H9 (cell line): Measurements from ENCODE around the gene PLA2G4D. TPM values are rescaled to one million over a fixed set of nuclear protein-coding genes. Genes with fewer than 3 reads are reported as not detected.

Experiments used
- DNase-seq: peaks from one replicate; pipeline ENCODE4 v3.0.0-alpha.2; 2017
- H2AFZ ChIP-seq: one replicate; pipeline ENCODE4 v1.6.1; 2013; ENCODE audit warnings: mild to moderate bottlenecking, low read length, control low read depth, moderate library complexity
- H2AK5ac ChIP-seq: 2 replicates; pipeline ENCODE4 v1.6.1; 2013; ENCODE audit warnings: low read length, control low read depth, mixed read lengths; ENCODE audit not compliant: insufficient read length
- H2BK120ac ChIP-seq: one replicate; pipeline ENCODE4 v1.6.1; 2013; ENCODE audit warnings: low read depth, mild to moderate bottlenecking, low read length, control low read depth, inconsistent platforms; ENCODE audit not compliant: poor library complexity, severe bottlenecking
- H2BK12ac ChIP-seq: 2 replicates; pipeline ENCODE4 v1.6.1; 2013; ENCODE audit warnings: low read length, control low read depth, mixed read lengths, low read depth; ENCODE audit not compliant: insufficient read length
- H2BK15ac ChIP-seq: 2 replicates; pipeline ENCODE4 v1.6.1; 2013; ENCODE audit warnings: low read depth, low read length, control low read depth
- H2BK20ac ChIP-seq: one replicate; pipeline ENCODE4 v1.6.1; 2013; ENCODE audit warnings: low read depth, mild to moderate bottlenecking, low read length, control low read depth, inconsistent platforms; ENCODE audit not compliant: poor library complexity, severe bottlenecking
- H2BK5ac ChIP-seq: 2 replicates; pipeline ENCODE4 v1.6.1; 2013; ENCODE audit warnings: low read length, control low read depth, mixed read lengths; ENCODE audit not compliant: insufficient read length
- H3K14ac ChIP-seq: 2 replicates; pipeline ENCODE4 v1.6.1; 2013; ENCODE audit warnings: low read length, control low read depth; ENCODE audit not compliant: insufficient read depth
- H3K18ac ChIP-seq: 2 replicates; pipeline ENCODE4 v1.6.1; 2013; ENCODE audit warnings: low read depth, mild to moderate bottlenecking, mixed read lengths, low read length, control low read depth; ENCODE audit not compliant: insufficient read length
- H3K23ac ChIP-seq: 2 replicates; pipeline ENCODE4 v1.6.1; 2013; ENCODE audit warnings: low read length, control low read depth, mixed read lengths, low read depth; ENCODE audit not compliant: insufficient read length
- H3K23me2 ChIP-seq: 2 replicates; pipeline ENCODE4 v1.6.1; 2013; ENCODE audit warnings: low read depth, mild to moderate bottlenecking, mixed read lengths, low read length, control low read depth; ENCODE audit not compliant: insufficient read length, poor library complexity, severe bottlenecking
- H3K27ac ChIP-seq: 2 replicates; pipeline ENCODE4 v1.5.1; 2013; ENCODE audit warnings: low read length, control low read depth, mixed read lengths, low read depth; ENCODE audit not compliant: insufficient read length
- H3K27me3 ChIP-seq: 2 replicates; pipeline ENCODE4 v1.6.1; 2013; ENCODE audit warnings: low read length, control low read depth, inconsistent platforms; ENCODE audit not compliant: insufficient read depth
- H3K4ac ChIP-seq: 2 replicates; pipeline ENCODE4 v1.6.1; 2013; ENCODE audit warnings: low read depth, mild to moderate bottlenecking, control low read depth, inconsistent platforms, low read length, moderate library complexity
- H3K4me1 ChIP-seq: 2 replicates; pipeline ENCODE4 v1.6.1; 2013; ENCODE audit warnings: low read length, control low read depth, inconsistent platforms; ENCODE audit not compliant: insufficient read depth
- H3K4me2 ChIP-seq: 2 replicates; pipeline ENCODE4 v1.6.1; 2013; ENCODE audit warnings: low read length, control low read depth, mixed read lengths; ENCODE audit not compliant: insufficient read length, insufficient read depth
- H3K56ac ChIP-seq: 2 replicates; pipeline ENCODE4 v1.6.1; 2013; ENCODE audit warnings: low read depth, mild to moderate bottlenecking, mixed read lengths, low read length, control low read depth; ENCODE audit not compliant: insufficient read length
- H3K79me1 ChIP-seq: 2 replicates; pipeline ENCODE4 v1.6.1; 2013; ENCODE audit warnings: low read depth, mild to moderate bottlenecking, moderate library complexity, low read length, control low read depth, inconsistent platforms; ENCODE audit not compliant: insufficient read depth, poor library complexity, severe bottlenecking
- H3K79me2 ChIP-seq: 2 replicates; pipeline ENCODE4 v1.6.1; 2013; ENCODE audit warnings: low read length, control low read depth, inconsistent platforms; ENCODE audit not compliant: insufficient read depth
- H3K9ac ChIP-seq: 2 replicates; pipeline ENCODE4 v1.6.1; 2013; ENCODE audit warnings: low read length, control low read depth, mixed read lengths; ENCODE audit not compliant: insufficient read length; ENCODE audit errors: extremely low read depth
- H3K9me3 ChIP-seq: one replicate; pipeline ENCODE4 v1.6.1; 2013; ENCODE audit warnings: low read depth, low read length, inconsistent platforms; ENCODE audit not compliant: control insufficient read depth
- H3T11ph ChIP-seq: one replicate; pipeline ENCODE4 v1.6.1; 2013; ENCODE audit warnings: mild to moderate bottlenecking, low read length, control low read depth, inconsistent platforms
- H4K20me1 ChIP-seq: one replicate; pipeline ENCODE4 v1.6.1; 2013; ENCODE audit not compliant: control insufficient read depth, insufficient read length, insufficient read depth
- H4K5ac ChIP-seq: 2 replicates; pipeline ENCODE4 v1.6.1; 2013; ENCODE audit warnings: low read depth, mild to moderate bottlenecking, mixed read lengths, low read length, control low read depth; ENCODE audit not compliant: insufficient read length
- H4K8ac ChIP-seq: replicated peaks from 2 replicates; pipeline ENCODE4 v1.6.1; 2013; ENCODE audit warnings: low read length, control low read depth, mixed read lengths, low read depth; ENCODE audit not compliant: insufficient read length
- H4K91ac ChIP-seq: 2 replicates; pipeline ENCODE4 v1.6.1; 2013; ENCODE audit warnings: low read depth, mild to moderate bottlenecking, moderate library complexity, mixed read lengths, low read length, control low read depth; ENCODE audit not compliant: insufficient read length
- H3K27ac Mint-ChIP-seq, 3 experiments: 2 replicates in 2 of 3; 3 replicates in 1 of 3; pipeline ENCODE4 v1.8.0; 2020 to 2021; ENCODE audit warnings: mixed read lengths in 3 of 3, mild to moderate bottlenecking in 1 of 3, moderate library complexity in 1 of 3
- H3K27me3 Mint-ChIP-seq: 2 replicates; pipeline ENCODE4 v1.8.0; 2021; ENCODE audit warnings: low read depth, mild to moderate bottlenecking, moderate library complexity, mixed read lengths
- H3K36me3 Mint-ChIP-seq, 3 experiments: 2 replicates in 2 of 3; 3 replicates in 1 of 3; pipeline ENCODE4 v1.8.0; 2020 to 2021; ENCODE audit warnings: low read depth in 3 of 3, mixed read lengths in 3 of 3; ENCODE audit not compliant: insufficient read depth in 1 of 3
- H3K4me1 Mint-ChIP-seq, 2 experiments: 2 replicates each; pipeline ENCODE4 v1.8.0; 2020; ENCODE audit warnings: mixed read lengths in 2 of 2
- H3K4me3 Mint-ChIP-seq, 2 experiments: 2 replicates in 1 of 2; 3 replicates in 1 of 2; pipeline ENCODE4 v1.8.0; 2020 to 2021; ENCODE audit warnings: mild to moderate bottlenecking in 2 of 2, mixed read lengths in 2 of 2, moderate library complexity in 1 of 2
- H3K9me3 Mint-ChIP-seq, 2 experiments: 2 replicates in 1 of 2; 3 replicates in 1 of 2; pipeline ENCODE4 v1.8.0; 2020; ENCODE audit warnings: mild to moderate bottlenecking in 2 of 2, mixed read lengths in 2 of 2, moderate library complexity in 1 of 2
- WGBS: extraction: QIAGEN DNeasy Blood & Tissue Kit; methylation state at CpG from one replicate; pipeline ENCODE4 v1.1.7; 2013; ENCODE audit warnings: missing lambda C conversion rate, low lambda C conversion rate, mixed read lengths; ENCODE audit not compliant: insufficient read length; ENCODE audit errors: extremely low coverage; 5-methylcytosine and 5-hydroxymethylcytosine counted together
- total RNA-seq: library from RNA; stranded (reverse); gene quantifications from 2 replicates; pipeline ENCODE4 v1.2.1, GENCODE V29; 2021
- TF ChIP-seq, protein P1 (sequence below): fragments of 200-600 bp; sonication (generic); conservative IDR thresholded peaks from 3 replicates; pipeline ENCODE4 v1.8.0; 2021; ENCODE audit warnings: antibody characterized with exemption, mild to moderate bottlenecking

Gene PLA2G4D
- total RNA-seq, 1 experiment from 2014 or later: 0.33 TPM

DNA sequence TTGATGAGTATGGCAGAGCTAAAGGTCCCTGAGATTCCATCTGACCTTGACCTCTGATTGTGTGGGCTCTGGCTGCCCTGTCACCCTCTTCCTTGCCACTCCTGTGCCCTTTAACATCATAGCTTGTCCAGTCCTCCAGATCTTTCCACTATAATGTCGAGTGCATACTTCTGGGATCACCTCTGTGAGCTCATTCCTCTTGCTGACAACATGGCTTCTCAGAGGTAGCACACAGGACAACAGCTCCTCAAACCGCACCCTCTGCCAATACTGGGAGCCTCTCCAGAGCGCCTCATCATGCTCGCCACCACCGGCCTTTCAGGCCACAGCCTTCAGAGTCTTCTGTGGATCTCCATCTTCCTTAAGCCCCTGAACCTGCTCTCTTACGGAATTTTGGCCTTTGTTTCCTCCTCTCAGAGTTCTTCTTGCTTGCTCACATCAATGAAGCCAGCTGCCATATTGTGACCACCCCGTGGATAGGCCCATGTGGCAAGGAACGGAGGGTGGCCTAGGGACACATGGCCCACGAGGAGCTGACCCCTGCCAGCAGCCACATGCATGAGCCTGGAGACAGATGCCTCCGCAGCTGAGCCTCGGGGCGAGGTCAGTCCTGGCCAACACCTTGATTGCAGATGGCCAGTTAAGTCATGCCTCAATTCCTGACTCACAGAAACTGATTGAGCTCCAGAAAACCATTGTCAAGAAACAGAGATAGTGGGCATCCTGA lies 31.1 kb downstream of the PLA2G4D start:
- Histone ChIP-seq H2AK5ac (no peak overlapping the region), H2AFZ (no peak overlapping the region), H3K79me1 (no peaks in the 10 kb centered on the region), H3K4me2 (no peak overlapping the region), H2BK120ac (no peak overlapping the region), H2BK20ac (no peak overlapping the region), H4K20me1 (no peaks in the 10 kb centered on the region), H2BK12ac (no peak overlapping the region), H4K5ac (no peak overlapping the region), H3T11ph (no peak overlapping the region), H2BK15ac (no peak overlapping the region), H3K4ac (no peak overlapping the region), H4K91ac (no peak overlapping the region), H3K9ac (no peak overlapping the region), H3K4me1 (no peaks in the 10 kb centered on the region), H3K27me3 (no peaks in the 10 kb centered on the region), H2BK5ac (no peak overlapping the region), H3K9me3 (no peaks in the 10 kb centered on the region), H3K23ac (no peak overlapping the region), H3K18ac (no peak overlapping the region), H3K27ac (no peak overlapping the region), H3K56ac (no peak overlapping the region), H3K79me2 (no peaks in the 10 kb centered on the region), H3K14ac (no peak overlapping the region), H3K23me2 (no peaks in the 10 kb centered on the region), H4K8ac (no peak overlapping the region)
- Mint-ChIP-seq H3K9me3 (no peaks in the 10 kb centered on the region; a peak in 1 of 5 replicates), H3K4me1 (peaks cover 2 to 4% of the 10 kb centered on the region in 2 experiments; a peak in 3 of 4 replicates), H3K4me3 (no peak overlapping the region), H3K27ac (no peak overlapping the region), H3K36me3 (no peaks in the 10 kb centered on the region), H3K27me3 (peaks cover 1% of the 10 kb centered on the region)
- DNase-seq: no peak
- TF ChIP-seq, protein P1, sequence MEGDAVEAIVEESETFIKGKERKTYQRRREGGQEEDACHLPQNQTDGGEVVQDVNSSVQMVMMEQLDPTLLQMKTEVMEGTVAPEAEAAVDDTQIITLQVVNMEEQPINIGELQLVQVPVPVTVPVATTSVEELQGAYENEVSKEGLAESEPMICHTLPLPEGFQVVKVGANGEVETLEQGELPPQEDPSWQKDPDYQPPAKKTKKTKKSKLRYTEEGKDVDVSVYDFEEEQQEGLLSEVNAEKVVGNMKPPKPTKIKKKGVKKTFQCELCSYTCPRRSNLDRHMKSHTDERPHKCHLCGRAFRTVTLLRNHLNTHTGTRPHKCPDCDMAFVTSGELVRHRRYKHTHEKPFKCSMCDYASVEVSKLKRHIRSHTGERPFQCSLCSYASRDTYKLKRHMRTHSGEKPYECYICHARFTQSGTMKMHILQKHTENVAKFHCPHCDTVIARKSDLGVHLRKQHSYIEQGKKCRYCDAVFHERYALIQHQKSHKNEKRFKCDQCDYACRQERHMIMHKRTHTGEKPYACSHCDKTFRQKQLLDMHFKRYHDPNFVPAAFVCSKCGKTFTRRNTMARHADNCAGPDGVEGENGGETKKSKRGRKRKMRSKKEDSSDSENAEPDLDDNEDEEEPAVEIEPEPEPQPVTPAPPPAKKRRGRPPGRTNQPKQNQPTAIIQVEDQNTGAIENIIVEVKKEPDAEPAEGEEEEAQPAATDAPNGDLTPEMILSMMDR: no peak
- no CpG with 5 or more reads among the region's 12 CpGs for WGBS
